Measurements from ENCODE around the gene MASTL. TPM values are rescaled to one million over a fixed set of nuclear protein-coding genes. Genes with fewer than 3 reads are reported as not detected.

The MASTL gene
- total RNA-seq, 1 donor from 2014 or later: 9.8 TPM

- no peak for ATAC-seq
Observed at GRCh38 chr10:27225642-27226257, 70.6 kb downstream of the MASTL start.

GRCh38 chr10:27230022-27230421 lies 74.9 kb downstream of the MASTL start:
- ATAC-seq: no peak

- no peak for ATAC-seq
Observed at GRCh38 chr10:27235706-27236105, 80.6 kb downstream of the MASTL start.

Other genes starting within 250 kb of the MASTL start
- 3.1 TPM for gene ANKRD26, start 54.9 kb upstream of the MASTL start, total RNA-seq
- 79.2 TPM for gene YME1L1, start 968 bp upstream of the MASTL start, total RNA-seq
- gene ACBD5, start 85.4 kb downstream of the MASTL start, total RNA-seq: 15.2 TPM